ENCODE results near the gene AGPAT4.
"Not testable (repeated sequence)": the region's sequence is repeated elsewhere in the genome, so short reads cannot be mapped to it uniquely, and the experiment has no call there.

AGPAT4 gene

GRCh38 chr6:161230339-161230738, 43.5 kb downstream of the AGPAT4 start:
- DNase-seq (ENCODE audit: low read depth in 4 of 4, low spot score in 1 of 4): no peak

GRCh38 chr6:161228921-161229591, 44.8 kb downstream of the AGPAT4 start:
- DNase-seq (ENCODE audit: low read depth in 4 of 4, low spot score in 1 of 4): no peak

GRCh38 chr6:161228096-161228495, 45.8 kb downstream of the AGPAT4 start:
- no peak for DNase-seq (ENCODE audit: low read depth in 4 of 4, low spot score in 1 of 4)

GRCh38 chr6:161227004-161227960, 46.6 kb downstream of the AGPAT4 start:
- DNase-seq (ENCODE audit: low read depth in 4 of 4, low spot score in 1 of 4): no peak

- DNase-seq (ENCODE audit: low read depth in 4 of 4, low spot score in 1 of 4): no peak
These were observed 47.6 kb downstream of the AGPAT4 start for GRCh38 chr6:161226009-161226964.

GRCh38 chr6:161225681-161226008, 48.2 kb downstream of the AGPAT4 start:
- DNase-seq (ENCODE audit: low read depth in 4 of 4, low spot score in 1 of 4): no peak

- not testable (repeated sequence) for DNase-seq (ENCODE audit: low read depth in 4 of 4, low spot score in 1 of 4)
These were observed 48.7 kb downstream of the AGPAT4 start for GRCh38 chr6:161224951-161225680.

GRCh38 chr6:161223646-161224045, 50.2 kb downstream of the AGPAT4 start:
- no peak for DNase-seq (ENCODE audit: low read depth in 4 of 4, low spot score in 1 of 4)

- no peak for DNase-seq (ENCODE audit: low read depth in 4 of 4, low spot score in 1 of 4)
These were observed 51.1 kb downstream of the AGPAT4 start for GRCh38 chr6:161222706-161223234.

- DNase-seq (ENCODE audit: low read depth in 4 of 4, low spot score in 1 of 4): no peak
These were observed 53.5 kb downstream of the AGPAT4 start for GRCh38 chr6:161220346-161220745.

- DNase-seq (ENCODE audit: low read depth in 4 of 4, low spot score in 1 of 4): no peak
These were observed 54.2 kb downstream of the AGPAT4 start for GRCh38 chr6:161219680-161220079.

GRCh38 chr6:161218222-161218621, 55.6 kb downstream of the AGPAT4 start:
- DNase-seq (ENCODE audit: low read depth in 4 of 4, low spot score in 1 of 4): no peak

- DNase-seq (ENCODE audit: low read depth in 4 of 4, low spot score in 1 of 4): no peak
These were observed 56.2 kb downstream of the AGPAT4 start for GRCh38 chr6:161217628-161218027.

- DNase-seq (ENCODE audit: low read depth in 4 of 4, low spot score in 1 of 4): no peak
These were observed 57.1 kb downstream of the AGPAT4 start for GRCh38 chr6:161216616-161217205.

- DNase-seq (ENCODE audit: low read depth in 4 of 4, low spot score in 1 of 4): no peak
These were observed 57.8 kb downstream of the AGPAT4 start for GRCh38 chr6:161215876-161216615.

- no peak for DNase-seq (ENCODE audit: low read depth in 4 of 4, low spot score in 1 of 4)
These were observed 58.7 kb downstream of the AGPAT4 start for GRCh38 chr6:161215193-161215592.

GRCh38 chr6:161214722-161215121, 59.1 kb downstream of the AGPAT4 start:
- DNase-seq (ENCODE audit: low read depth in 4 of 4, low spot score in 1 of 4): no peak

GRCh38 chr6:161212902-161213301, 61.0 kb downstream of the AGPAT4 start:
- no peak for DNase-seq (ENCODE audit: low read depth in 4 of 4, low spot score in 1 of 4)

- DNase-seq (ENCODE audit: low read depth in 4 of 4, low spot score in 1 of 4): no peak
These were observed 62.4 kb downstream of the AGPAT4 start for GRCh38 chr6:161211380-161212035.
